GM12892 (cell line): Measurements from ENCODE around the gene RPGRIP1.

ENCODE experiments used
- POLR2A ChIP-seq: IDR thresholded peaks from 2 replicates; pipeline ENCODE4 v1.6.1; 2011; ENCODE audit warnings: low read depth, low read length, control low read depth
- POLR2AphosphoS5 ChIP-seq: IDR thresholded peaks from 2 replicates; pipeline ENCODE4 v1.6.1; 2011; ENCODE audit warnings: low read depth, low read length, control low read depth
- TAF1 ChIP-seq: IDR thresholded peaks from 2 replicates; pipeline ENCODE4 v1.6.1; 2011; ENCODE audit warnings: low read depth, mild to moderate bottlenecking, control low read depth, low read length, borderline replicate concordance

DNA sequence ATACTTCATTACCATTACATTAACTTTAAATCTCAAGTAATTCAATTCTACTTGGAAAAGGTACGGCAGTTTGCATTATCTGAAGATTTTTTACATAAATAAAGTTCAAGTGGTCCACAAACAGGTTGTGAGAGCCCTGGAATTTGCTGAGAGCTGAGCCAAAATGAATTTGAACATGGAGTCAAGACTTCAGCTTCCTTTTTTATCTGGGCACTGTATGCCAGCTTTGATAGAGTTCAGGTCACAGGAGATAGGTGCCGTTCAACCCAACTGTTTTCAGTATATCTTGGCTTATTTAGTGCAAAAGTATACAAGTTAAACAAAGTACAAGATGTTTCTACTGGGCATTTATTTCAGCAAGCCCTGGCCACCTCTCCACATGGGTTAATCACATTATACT, 39.5 kb upstream of the RPGRIP1 start:
- TF ChIP-seq POLR2A = 0 out of 2 replicates have a peak, but pooled peaks have one; percentile 25
- no peak for TF ChIP-seq POLR2AphosphoS5
- no peak for TF ChIP-seq TAF1
